ENCODE measurements around the gene CASQ1.

Gene CASQ1

DNA sequence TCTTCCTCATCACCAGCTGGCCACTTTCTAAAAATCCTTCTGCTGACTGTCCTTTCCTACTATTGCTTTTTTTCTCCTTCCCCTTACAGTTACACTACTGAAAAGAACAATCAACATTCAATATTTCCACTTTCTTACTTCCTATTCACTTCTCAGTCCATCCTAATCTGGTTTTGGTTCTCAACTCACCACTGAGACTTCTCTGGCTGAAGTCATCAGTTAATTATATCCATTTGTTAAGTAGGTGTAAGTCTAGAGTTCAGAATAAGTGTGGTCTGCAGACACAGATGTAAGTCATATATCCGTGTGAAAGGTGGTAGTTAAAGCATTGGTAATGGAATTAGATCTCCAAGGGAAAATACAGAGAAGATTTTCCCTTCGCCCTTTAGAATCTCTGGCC is 36.2 kb downstream of the CASQ1 start:
- Histone ChIP-seq H3K4me3 (ENCODE audit: low read depth, low read length) (no peak overlapping the region), H3K27me3 (ENCODE audit: control insufficient read depth, insufficient read depth, low read length) (no peaks in the 10 kb centered on the region), H3K9me3 (ENCODE audit: control insufficient read depth, low read length) (no peaks in the 10 kb centered on the region), H2AFZ (no peak overlapping the region), H3K4me1 (no peaks in the 10 kb centered on the region), H3K27ac (no peak overlapping the region), H3K79me2 (no peaks in the 10 kb centered on the region), H3K4me2 (ENCODE audit: low read length) (no peak overlapping the region), H3K36me3 (ENCODE audit: control insufficient read depth, insufficient read depth, low read length) (no peaks in the 10 kb centered on the region), H3K9ac (no peak overlapping the region)
- TF ChIP-seq, protein P1, sequence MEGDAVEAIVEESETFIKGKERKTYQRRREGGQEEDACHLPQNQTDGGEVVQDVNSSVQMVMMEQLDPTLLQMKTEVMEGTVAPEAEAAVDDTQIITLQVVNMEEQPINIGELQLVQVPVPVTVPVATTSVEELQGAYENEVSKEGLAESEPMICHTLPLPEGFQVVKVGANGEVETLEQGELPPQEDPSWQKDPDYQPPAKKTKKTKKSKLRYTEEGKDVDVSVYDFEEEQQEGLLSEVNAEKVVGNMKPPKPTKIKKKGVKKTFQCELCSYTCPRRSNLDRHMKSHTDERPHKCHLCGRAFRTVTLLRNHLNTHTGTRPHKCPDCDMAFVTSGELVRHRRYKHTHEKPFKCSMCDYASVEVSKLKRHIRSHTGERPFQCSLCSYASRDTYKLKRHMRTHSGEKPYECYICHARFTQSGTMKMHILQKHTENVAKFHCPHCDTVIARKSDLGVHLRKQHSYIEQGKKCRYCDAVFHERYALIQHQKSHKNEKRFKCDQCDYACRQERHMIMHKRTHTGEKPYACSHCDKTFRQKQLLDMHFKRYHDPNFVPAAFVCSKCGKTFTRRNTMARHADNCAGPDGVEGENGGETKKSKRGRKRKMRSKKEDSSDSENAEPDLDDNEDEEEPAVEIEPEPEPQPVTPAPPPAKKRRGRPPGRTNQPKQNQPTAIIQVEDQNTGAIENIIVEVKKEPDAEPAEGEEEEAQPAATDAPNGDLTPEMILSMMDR (IDR thresholded peaks at IDR 0.05) = no peak

DNA sequence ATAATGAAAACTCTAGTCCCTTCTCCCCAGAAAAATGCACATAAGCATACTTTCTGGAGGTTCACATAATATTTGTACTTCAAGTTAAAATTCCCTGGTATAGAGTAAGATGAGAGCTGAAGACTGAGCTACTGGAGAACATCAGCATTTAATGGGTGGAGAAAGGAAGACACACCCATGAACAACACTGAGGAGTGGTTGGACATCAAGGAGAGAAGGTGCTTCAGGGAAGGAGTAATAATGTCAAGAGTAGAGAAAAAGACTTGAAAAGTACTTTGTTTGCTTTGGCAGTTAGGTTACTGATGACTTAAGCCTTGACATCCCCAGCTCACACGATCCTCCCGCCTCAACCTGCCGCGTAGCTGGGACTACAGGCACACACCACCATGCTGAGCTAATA is 36.7 kb downstream of the CASQ1 start:
- no peak overlapping the region for H3K9ac ChIP-seq
- H3K79me2 ChIP-seq = no peaks in the 10 kb centered on the region
- no peaks in the 10 kb centered on the region for H3K36me3 ChIP-seq (ENCODE audit: control insufficient read depth, insufficient read depth, low read length)
- H3K27ac ChIP-seq = no peak overlapping the region
- no peaks in the 10 kb centered on the region for H3K4me1 ChIP-seq
- H3K4me2 ChIP-seq (ENCODE audit: low read length) = no peak overlapping the region
- no peak overlapping the region for H2AFZ ChIP-seq
- H3K27me3 ChIP-seq (ENCODE audit: control insufficient read depth, insufficient read depth, low read length) = no peaks in the 10 kb centered on the region
- TF ChIP-seq, protein P1 (IDR thresholded peaks at IDR 0.05) = no peak
- H3K4me3 ChIP-seq (ENCODE audit: low read depth, low read length) = no peak overlapping the region
- H3K9me3 ChIP-seq (ENCODE audit: control insufficient read depth, low read length) = no peaks in the 10 kb centered on the region

DNA sequence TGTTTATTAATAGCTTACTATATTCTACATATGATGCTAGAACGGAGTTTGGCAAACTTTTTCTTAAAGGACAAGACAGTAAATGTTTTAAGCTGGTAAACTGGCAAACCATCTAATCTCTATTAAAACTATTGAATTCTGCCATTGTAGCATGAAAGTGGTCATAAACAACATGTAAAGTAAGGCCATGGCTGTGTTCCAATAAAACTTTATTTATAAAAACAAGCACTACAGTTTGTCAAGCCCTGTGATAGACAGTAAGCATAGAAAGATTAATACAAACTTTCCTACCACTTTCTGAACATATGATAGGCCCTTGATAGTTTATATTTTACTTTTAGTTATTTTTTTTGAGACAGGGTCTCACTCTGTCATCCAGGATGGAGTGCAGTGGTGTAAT is 37.2 kb downstream of the CASQ1 start:
- H3K79me2 ChIP-seq = no peaks in the 10 kb centered on the region
- H3K4me1 ChIP-seq = no peaks in the 10 kb centered on the region
- H3K4me3 ChIP-seq (ENCODE audit: low read depth, low read length) = no peak overlapping the region
- no peaks in the 10 kb centered on the region for H3K36me3 ChIP-seq (ENCODE audit: control insufficient read depth, insufficient read depth, low read length)
- no peaks in the 10 kb centered on the region for H3K9me3 ChIP-seq (ENCODE audit: control insufficient read depth, low read length)
- no peak overlapping the region for H3K27ac ChIP-seq
- H3K4me2 ChIP-seq (ENCODE audit: low read length) = no peak overlapping the region
- H2AFZ ChIP-seq = no peak overlapping the region
- no peaks in the 10 kb centered on the region for H3K27me3 ChIP-seq (ENCODE audit: control insufficient read depth, insufficient read depth, low read length)
- TF ChIP-seq, protein P1 (IDR thresholded peaks at IDR 0.05) = no peak
- H3K9ac ChIP-seq = no peak overlapping the region

DNA sequence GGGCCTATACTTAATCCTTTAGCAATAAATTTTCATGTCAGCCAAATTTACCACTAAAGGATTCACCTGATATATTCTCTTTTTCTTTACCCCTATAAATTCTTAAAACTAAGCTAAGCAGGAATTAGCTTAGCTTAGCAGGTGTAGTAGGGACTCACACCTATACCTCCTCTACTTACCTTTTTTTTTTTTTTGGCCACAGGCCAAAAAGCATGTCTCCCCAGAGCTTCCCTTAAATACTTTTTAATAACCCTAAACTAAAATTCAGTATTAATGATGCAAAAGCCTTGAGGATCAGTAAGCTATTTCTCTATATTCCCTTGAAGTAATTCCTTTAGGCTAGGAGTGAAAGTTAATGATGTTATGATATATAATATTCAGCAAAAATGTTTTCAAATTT is 38.1 kb downstream of the CASQ1 start:
- H3K36me3 ChIP-seq (ENCODE audit: control insufficient read depth, insufficient read depth, low read length) = no peaks in the 10 kb centered on the region
- H3K27ac ChIP-seq = no peak overlapping the region
- TF ChIP-seq, protein P1 (IDR thresholded peaks at IDR 0.05) = no peak
- H3K27me3 ChIP-seq (ENCODE audit: control insufficient read depth, insufficient read depth, low read length) = no peaks in the 10 kb centered on the region
- no peak overlapping the region for H2AFZ ChIP-seq
- no peaks in the 10 kb centered on the region for H3K79me2 ChIP-seq
- H3K9me3 ChIP-seq (ENCODE audit: control insufficient read depth, low read length) = no peaks in the 10 kb centered on the region
- no peaks in the 10 kb centered on the region for H3K4me1 ChIP-seq
- H3K9ac ChIP-seq = no peak overlapping the region
- H3K4me3 ChIP-seq (ENCODE audit: low read depth, low read length) = no peak overlapping the region
- H3K4me2 ChIP-seq (ENCODE audit: low read length) = no peak overlapping the region

DNA sequence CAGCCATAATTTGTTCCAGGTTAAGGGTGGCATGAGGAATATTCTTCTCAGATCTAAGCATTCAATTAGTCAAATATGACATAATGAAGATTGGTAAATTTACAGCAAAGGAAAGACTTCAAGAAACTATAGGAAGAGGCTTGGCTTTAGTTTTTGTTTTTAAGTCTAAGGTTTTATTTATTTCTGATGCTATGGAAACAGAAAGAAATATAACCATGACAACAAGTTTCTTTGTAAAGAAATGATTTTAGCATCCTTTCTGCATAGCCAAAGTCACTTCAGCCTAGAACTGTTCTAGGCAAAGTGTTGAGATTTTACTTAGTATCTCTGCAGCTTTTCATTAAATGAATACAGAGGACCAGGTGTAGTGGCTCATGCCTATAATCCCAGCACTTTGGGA is 42.5 kb downstream of the CASQ1 start:
- Histone ChIP-seq H3K27ac (no peak overlapping the region), H3K4me1 (no peaks in the 10 kb centered on the region), H3K4me2 (ENCODE audit: low read length) (no peak overlapping the region), H3K9me3 (ENCODE audit: control insufficient read depth, low read length) (no peaks in the 10 kb centered on the region), H3K4me3 (ENCODE audit: low read depth, low read length) (no peak overlapping the region), H3K36me3 (ENCODE audit: control insufficient read depth, insufficient read depth, low read length) (no peaks in the 10 kb centered on the region), H3K27me3 (ENCODE audit: control insufficient read depth, insufficient read depth, low read length) (no peaks in the 10 kb centered on the region), H3K79me2 (no peaks in the 10 kb centered on the region), H2AFZ (no peak overlapping the region), H3K9ac (no peak overlapping the region)
- TF ChIP-seq, protein P1 (IDR thresholded peaks at IDR 0.05) = no peak
